GM21423 (cell line): ENCODE measurements around the gene CCL22.

ENCODE experiments used
- ATAC-seq: cut with Tn5 transposase; IDR thresholded peaks from one replicate; pipeline ENCODE4 v1.9.1; 2021; ENCODE audit warnings: mild to moderate bottlenecking, moderate library complexity; ENCODE audit not compliant: unreplicated experiment

The CCL22 gene

GRCh38 chr16:57345666-57346204, 12.8 kb upstream of the CCL22 start:
- no peak for ATAC-seq

GRCh38 chr16:57347858-57348257, 10.7 kb upstream of the CCL22 start:
- no peak for ATAC-seq

GRCh38 chr16:57348327-57348726, 10.3 kb upstream of the CCL22 start:
- no peak for ATAC-seq

- ATAC-seq, result peak; percentile 91
Observed at GRCh38 chr16:57349212-57350031, 9.2 kb upstream of the CCL22 start.

- ATAC-seq, result no peak
Observed at GRCh38 chr16:57352636-57353047, 5.9 kb upstream of the CCL22 start.

GRCh38 chr16:57354311-57354710, 4.3 kb upstream of the CCL22 start:
- no peak for ATAC-seq

GRCh38 chr16:57355898-57356414, 2.6 kb upstream of the CCL22 start:
- no peak for ATAC-seq

- ATAC-seq, result no peak
Observed at GRCh38 chr16:57356547-57356946, 2.0 kb upstream of the CCL22 start.

GRCh38 chr16:57357330-57358085, 1.1 kb upstream of the CCL22 start:
- ATAC-seq, result no peak

- no peak for ATAC-seq
Observed at GRCh38 chr16:57358086-57358420, 530 bp upstream of the CCL22 start.

- no peak for ATAC-seq
Observed at GRCh38 chr16:57360321-57360935, 1.8 kb downstream of the CCL22 start.

GRCh38 chr16:57361404-57361803, 2.8 kb downstream of the CCL22 start:
- no peak for ATAC-seq

GRCh38 chr16:57364143-57364542, 5.6 kb downstream of the CCL22 start:
- ATAC-seq, result no peak

GRCh38 chr16:57366544-57367040, 8.0 kb downstream of the CCL22 start:
- no peak for ATAC-seq

- ATAC-seq, result no peak
Observed at GRCh38 chr16:57367116-57367752, 8.7 kb downstream of the CCL22 start.

GRCh38 chr16:57371494-57372371, 13.2 kb downstream of the CCL22 start:
- no peak for ATAC-seq

- ATAC-seq, result no peak
Observed at GRCh38 chr16:57372372-57373116, 14.0 kb downstream of the CCL22 start, which contains the start of gene CX3CL1. TSS of gene CX3CL1 (plus strand) at chr16:57372490. CDS start at chr16:57372569, 79 bp downstream.

GRCh38 chr16:57373117-57373947, 14.7 kb downstream of the CCL22 start:
- ATAC-seq, result no peak
